ENCODE data around the gene MAP4K3.

DNA sequence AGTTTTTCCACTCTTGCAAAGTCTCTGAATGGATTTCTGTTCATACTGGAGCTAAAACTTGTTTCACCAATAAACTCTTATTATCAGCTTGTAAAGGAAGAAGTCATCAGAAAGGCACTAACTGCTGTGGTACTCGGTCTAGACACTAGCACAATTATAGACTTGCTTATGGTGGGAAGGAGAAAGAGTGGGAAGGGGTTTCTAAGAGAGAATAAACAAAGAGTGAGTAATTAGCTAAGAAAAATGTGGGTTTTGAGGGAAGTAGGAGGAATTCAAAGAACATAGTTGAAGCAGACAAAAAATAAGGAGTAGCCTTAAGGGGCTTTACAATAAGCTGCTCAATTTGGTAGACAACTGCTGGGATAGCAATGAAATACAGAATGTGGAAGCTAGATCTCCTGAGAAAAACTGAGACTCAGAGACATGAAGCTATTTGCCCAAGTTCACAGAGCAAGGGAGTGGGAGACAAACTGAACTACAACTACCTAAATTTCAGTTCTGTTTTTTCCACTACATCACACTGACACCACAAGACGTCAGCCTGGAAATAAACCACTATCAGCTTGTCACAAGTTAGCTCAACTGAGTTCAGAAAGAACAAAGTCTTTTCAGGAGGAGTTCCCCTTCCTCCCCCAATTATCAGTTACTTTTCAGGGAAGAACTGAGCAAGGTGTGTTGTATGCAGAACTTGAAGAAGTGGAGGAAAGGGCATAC, 59.7 kb downstream of the MAP4K3 start:
- no peak for TF ChIP-seq POLR2AphosphoS5 (IDR thresholded peaks at IDR 0.05; ENCODE audit: low read depth, low read length)
- TF ChIP-seq, protein P1, sequence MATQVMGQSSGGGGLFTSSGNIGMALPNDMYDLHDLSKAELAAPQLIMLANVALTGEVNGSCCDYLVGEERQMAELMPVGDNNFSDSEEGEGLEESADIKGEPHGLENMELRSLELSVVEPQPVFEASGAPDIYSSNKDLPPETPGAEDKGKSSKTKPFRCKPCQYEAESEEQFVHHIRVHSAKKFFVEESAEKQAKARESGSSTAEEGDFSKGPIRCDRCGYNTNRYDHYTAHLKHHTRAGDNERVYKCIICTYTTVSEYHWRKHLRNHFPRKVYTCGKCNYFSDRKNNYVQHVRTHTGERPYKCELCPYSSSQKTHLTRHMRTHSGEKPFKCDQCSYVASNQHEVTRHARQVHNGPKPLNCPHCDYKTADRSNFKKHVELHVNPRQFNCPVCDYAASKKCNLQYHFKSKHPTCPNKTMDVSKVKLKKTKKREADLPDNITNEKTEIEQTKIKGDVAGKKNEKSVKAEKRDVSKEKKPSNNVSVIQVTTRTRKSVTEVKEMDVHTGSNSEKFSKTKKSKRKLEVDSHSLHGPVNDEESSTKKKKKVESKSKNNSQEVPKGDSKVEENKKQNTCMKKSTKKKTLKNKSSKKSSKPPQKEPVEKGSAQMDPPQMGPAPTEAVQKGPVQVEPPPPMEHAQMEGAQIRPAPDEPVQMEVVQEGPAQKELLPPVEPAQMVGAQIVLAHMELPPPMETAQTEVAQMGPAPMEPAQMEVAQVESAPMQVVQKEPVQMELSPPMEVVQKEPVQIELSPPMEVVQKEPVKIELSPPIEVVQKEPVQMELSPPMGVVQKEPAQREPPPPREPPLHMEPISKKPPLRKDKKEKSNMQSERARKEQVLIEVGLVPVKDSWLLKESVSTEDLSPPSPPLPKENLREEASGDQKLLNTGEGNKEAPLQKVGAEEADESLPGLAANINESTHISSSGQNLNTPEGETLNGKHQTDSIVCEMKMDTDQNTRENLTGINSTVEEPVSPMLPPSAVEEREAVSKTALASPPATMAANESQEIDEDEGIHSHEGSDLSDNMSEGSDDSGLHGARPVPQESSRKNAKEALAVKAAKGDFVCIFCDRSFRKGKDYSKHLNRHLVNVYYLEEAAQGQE (IDR thresholded peaks at IDR 0.05; ENCODE audit: insufficient read depth in 1 of 2, low read depth in 2 of 2, low read length in 1 of 2) = no peak

Data from Panc1 (cell line).